ENCODE data around the gene SHISA8.
A peak's percentile ranks its signal among the peaks of the same experiment; 100 is the strongest.

Gene SHISA8

GRCh38 chr22:41932353-41932752 lies 17.5 kb upstream of the SHISA8 start:
- peaks cover 10% of the 10 kb centered on the region for H3K4me1 ChIP-seq (ENCODE audit: control insufficient read depth, insufficient read depth, low read length)
- peaks cover 14% of the 10 kb centered on the region for H3K36me3 ChIP-seq (ENCODE audit: control insufficient read depth, insufficient read depth, low read length)

GRCh38 chr22:41931701-41932269 lies 16.9 kb upstream of the SHISA8 start:
- H3K9me3 ChIP-seq (ENCODE audit: control insufficient read depth, insufficient read depth, low read depth, low read length): no peaks in the 10 kb centered on the region
- H3K27me3 ChIP-seq (ENCODE audit: control insufficient read depth, insufficient read depth, low read length): peaks cover 11% of the 10 kb centered on the region
- no peak overlapping the region for H3K4me3 ChIP-seq (ENCODE audit: low read depth, low read length)
- H3K4me1 ChIP-seq (ENCODE audit: control insufficient read depth, insufficient read depth, low read length): peaks cover 10% of the 10 kb centered on the region
- H3K36me3 ChIP-seq (ENCODE audit: control insufficient read depth, insufficient read depth, low read length): peaks cover 8% of the 10 kb centered on the region
- no peak overlapping the region for H3K27ac ChIP-seq (ENCODE audit: low read depth, low read length)
- no peak overlapping the region for H3K9ac ChIP-seq (ENCODE audit: low read length)

More at GRCh38 chr22:41932353-41932752, 17.5 kb upstream of the SHISA8 start:
- H3K27ac ChIP-seq (ENCODE audit: low read depth, low read length): no peak overlapping the region
- H3K9ac ChIP-seq (ENCODE audit: low read length): no peak overlapping the region
- H3K4me3 ChIP-seq (ENCODE audit: low read depth, low read length): no peak overlapping the region
- no peaks in the 10 kb centered on the region for H3K9me3 ChIP-seq (ENCODE audit: control insufficient read depth, insufficient read depth, low read depth, low read length)
- peaks cover 6% of the 10 kb centered on the region for H3K27me3 ChIP-seq (ENCODE audit: control insufficient read depth, insufficient read depth, low read length)

GRCh38 chr22:41929418-41929810 lies 14.5 kb upstream of the SHISA8 start:
- Histone ChIP-seq H3K4me3 (ENCODE audit: low read depth, low read length) (no peak overlapping the region), H3K9me3 (ENCODE audit: control insufficient read depth, insufficient read depth, low read depth, low read length) (no peaks in the 10 kb centered on the region), H3K4me1 (ENCODE audit: control insufficient read depth, insufficient read depth, low read length) (peaks cover 19% of the 10 kb centered on the region), H3K27ac (ENCODE audit: low read depth, low read length) (no peak overlapping the region), H3K27me3 (ENCODE audit: control insufficient read depth, insufficient read depth, low read length) (peaks cover 34% of the 10 kb centered on the region), H3K9ac (ENCODE audit: low read length) (no peak overlapping the region), H3K36me3 (ENCODE audit: control insufficient read depth, insufficient read depth, low read length) (no peaks in the 10 kb centered on the region)

- Histone ChIP-seq H3K27me3 (ENCODE audit: control insufficient read depth, insufficient read depth, low read length) (peaks cover 36% of the 10 kb centered on the region), H3K27ac (ENCODE audit: low read depth, low read length) (no peak overlapping the region), H3K9ac (ENCODE audit: low read length) (no peak overlapping the region), H3K9me3 (ENCODE audit: control insufficient read depth, insufficient read depth, low read depth, low read length) (no peaks in the 10 kb centered on the region), H3K4me1 (ENCODE audit: control insufficient read depth, insufficient read depth, low read length) (peaks cover 19% of the 10 kb centered on the region), H3K36me3 (ENCODE audit: control insufficient read depth, insufficient read depth, low read length) (no peaks in the 10 kb centered on the region), H3K4me3 (ENCODE audit: low read depth, low read length) (no peak overlapping the region)
Observed at GRCh38 chr22:41928593-41929417, 13.9 kb upstream of the SHISA8 start.

- Histone ChIP-seq H3K27ac (ENCODE audit: low read depth, low read length) (no peak overlapping the region), H3K27me3 (ENCODE audit: control insufficient read depth, insufficient read depth, low read length) (peaks cover 46% of the 10 kb centered on the region), H3K4me3 (ENCODE audit: low read depth, low read length) (no peak overlapping the region), H3K36me3 (ENCODE audit: control insufficient read depth, insufficient read depth, low read length) (no peaks in the 10 kb centered on the region), H3K4me1 (ENCODE audit: control insufficient read depth, insufficient read depth, low read length) (peaks cover 19% of the 10 kb centered on the region), H3K9me3 (ENCODE audit: control insufficient read depth, insufficient read depth, low read depth, low read length) (no peaks in the 10 kb centered on the region), H3K9ac (ENCODE audit: low read length) (no peak overlapping the region)
Observed at GRCh38 chr22:41927813-41928212, 12.9 kb upstream of the SHISA8 start.

DNA sequence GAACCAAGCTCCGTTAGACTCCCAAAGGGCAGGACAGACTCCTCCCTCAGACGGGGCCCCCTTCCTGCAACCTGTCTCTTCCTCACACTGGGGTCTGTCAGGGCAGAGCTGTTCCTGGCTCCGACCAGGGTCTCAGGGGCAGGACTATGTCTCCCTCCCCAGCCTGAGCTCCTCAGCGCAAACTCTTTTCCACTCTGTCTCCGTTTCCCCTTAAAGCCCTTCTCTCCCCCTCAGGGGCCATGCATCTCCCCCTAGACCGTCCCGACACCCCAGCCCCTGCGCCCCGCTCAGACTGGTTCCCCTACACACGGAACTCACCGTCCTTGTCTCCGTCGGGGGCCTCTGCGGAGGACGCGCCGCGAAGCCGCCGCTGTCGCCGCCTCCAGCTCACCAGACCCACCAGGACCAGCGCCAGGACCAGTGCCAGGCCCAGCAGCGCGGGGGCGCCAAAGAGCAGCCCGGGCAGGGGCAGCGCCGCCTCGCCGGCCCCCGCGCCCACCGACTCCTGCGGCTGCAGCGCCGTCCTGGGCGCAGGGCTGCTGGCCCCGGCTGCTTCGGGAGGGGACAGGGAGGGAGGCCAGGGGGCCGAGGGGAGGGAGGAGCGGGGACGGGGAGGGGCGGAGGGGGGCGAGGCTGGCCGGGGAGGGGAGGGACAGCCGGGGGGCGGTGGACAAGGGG lies 11.0 kb upstream of the SHISA8 start:
- Histone ChIP-seq H3K4me1 (ENCODE audit: control insufficient read depth, insufficient read depth, low read length) (peaks cover 19% of the 10 kb centered on the region), H3K4me3 (ENCODE audit: low read depth, low read length) (peak overlapping the region; percentile 60), H3K36me3 (ENCODE audit: control insufficient read depth, insufficient read depth, low read length) (no peaks in the 10 kb centered on the region), H3K27me3 (ENCODE audit: control insufficient read depth, insufficient read depth, low read length) (peaks cover 50% of the 10 kb centered on the region), H3K9ac (ENCODE audit: low read length) (peak overlapping the region; percentile 66), H3K9me3 (ENCODE audit: control insufficient read depth, insufficient read depth, low read depth, low read length) (no peaks in the 10 kb centered on the region), H3K27ac (ENCODE audit: low read depth, low read length) (no peak overlapping the region)

DNA sequence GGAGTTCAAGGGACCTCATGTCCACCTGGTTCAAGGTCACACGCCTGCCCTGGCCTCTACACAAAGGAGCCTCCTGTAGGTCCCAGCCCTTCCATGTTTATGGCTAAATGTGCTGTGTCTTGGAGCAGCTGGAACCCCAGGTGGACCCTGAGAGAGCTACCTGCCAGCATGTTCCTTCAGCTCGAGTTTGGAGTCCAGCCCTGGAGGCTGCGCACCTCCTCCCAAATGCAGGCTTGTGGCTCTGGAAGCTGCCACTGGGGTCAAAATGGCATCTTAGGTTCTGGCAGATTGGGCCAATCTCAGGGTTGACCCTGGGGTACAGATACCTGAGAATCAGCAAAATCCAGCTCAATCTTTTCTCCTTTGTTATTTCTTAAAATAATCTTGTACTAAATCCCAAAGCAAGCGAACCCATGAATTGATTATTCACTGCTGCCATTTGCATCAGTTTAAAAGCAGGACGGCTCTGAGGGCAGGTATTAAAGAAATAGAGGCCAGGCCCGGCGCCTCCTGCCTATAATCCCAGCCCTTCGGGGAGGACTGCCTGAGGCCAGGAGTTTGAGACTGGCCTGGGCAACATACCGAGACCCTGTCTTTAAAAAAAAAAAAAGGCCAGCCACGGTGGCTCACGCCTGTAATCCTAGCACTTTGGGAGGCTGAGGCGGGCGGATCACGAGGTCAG lies 8.9 kb upstream of the SHISA8 start:
- peaks cover 30% of the 10 kb centered on the region for H3K4me1 ChIP-seq (ENCODE audit: control insufficient read depth, insufficient read depth, low read length)
- H3K9ac ChIP-seq (ENCODE audit: low read length): no peak overlapping the region
- no peak overlapping the region for H3K4me3 ChIP-seq (ENCODE audit: low read depth, low read length)
- no peak overlapping the region for H3K27ac ChIP-seq (ENCODE audit: low read depth, low read length)
- no peaks in the 10 kb centered on the region for H3K36me3 ChIP-seq (ENCODE audit: control insufficient read depth, insufficient read depth, low read length)
- no peaks in the 10 kb centered on the region for H3K9me3 ChIP-seq (ENCODE audit: control insufficient read depth, insufficient read depth, low read depth, low read length)
- peaks cover 68% of the 10 kb centered on the region for H3K27me3 ChIP-seq (ENCODE audit: control insufficient read depth, insufficient read depth, low read length)

DNA sequence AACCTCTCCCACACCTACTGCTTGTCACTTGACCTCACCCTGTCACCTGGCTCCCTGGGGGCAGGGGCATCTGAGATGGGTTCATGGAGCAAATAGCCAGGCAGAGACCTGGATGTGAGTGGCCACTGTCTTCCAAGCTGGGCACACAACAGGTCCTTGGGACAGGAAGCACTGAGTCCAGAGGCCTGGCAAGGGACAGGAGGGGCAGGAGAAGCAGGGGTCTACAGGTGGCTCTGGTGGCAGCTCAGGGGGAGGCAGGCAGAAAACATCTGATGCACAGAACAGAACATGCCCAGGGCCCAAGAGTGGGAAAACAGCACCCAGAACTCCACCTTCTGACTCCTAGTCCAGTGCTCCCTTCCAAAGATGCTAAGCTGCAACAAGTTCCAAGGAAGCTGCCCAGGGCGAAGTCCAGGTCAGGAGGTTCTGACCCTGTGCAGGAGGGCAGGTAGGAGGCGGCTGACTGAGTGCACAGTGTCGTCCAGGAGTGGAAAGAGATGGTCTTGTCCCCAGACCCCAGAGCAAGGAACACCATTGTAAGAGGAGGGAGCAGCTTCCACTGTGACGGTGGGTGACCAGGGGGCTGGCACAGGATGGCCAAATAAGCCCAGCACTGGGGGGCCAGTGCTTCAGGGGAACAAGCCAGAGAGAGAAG lies 8.2 kb upstream of the SHISA8 start:
- no peak overlapping the region for H3K4me3 ChIP-seq (ENCODE audit: low read depth, low read length)
- no peaks in the 10 kb centered on the region for H3K36me3 ChIP-seq (ENCODE audit: control insufficient read depth, insufficient read depth, low read length)
- H3K9me3 ChIP-seq (ENCODE audit: control insufficient read depth, insufficient read depth, low read depth, low read length): no peaks in the 10 kb centered on the region
- H3K27ac ChIP-seq (ENCODE audit: low read depth, low read length): no peak overlapping the region
- H3K9ac ChIP-seq (ENCODE audit: low read length): no peak overlapping the region
- peaks cover 26% of the 10 kb centered on the region for H3K4me1 ChIP-seq (ENCODE audit: control insufficient read depth, insufficient read depth, low read length)
- peaks cover 74% of the 10 kb centered on the region for H3K27me3 ChIP-seq (ENCODE audit: control insufficient read depth, insufficient read depth, low read length)

DNA sequence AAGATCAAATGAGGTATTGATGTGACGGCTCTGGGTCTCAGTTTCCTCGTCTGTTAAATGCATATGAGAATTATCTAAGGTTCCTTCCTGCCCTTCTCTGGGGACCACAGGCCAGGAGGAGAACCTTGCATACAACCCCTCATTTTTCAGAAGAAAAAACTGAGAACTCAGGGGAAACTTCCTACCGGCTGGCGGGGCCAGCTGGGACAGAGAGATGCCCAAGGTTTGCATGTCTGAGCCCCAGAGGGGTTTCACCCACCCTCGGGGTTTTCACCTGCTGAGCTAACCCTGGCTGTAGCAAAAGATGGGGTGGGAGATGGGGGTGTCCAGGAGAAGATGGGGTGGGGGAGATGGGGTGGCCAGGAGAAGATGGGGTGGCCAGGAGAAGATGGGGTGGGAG lies 7.5 kb upstream of the SHISA8 start:
- H3K9ac ChIP-seq (ENCODE audit: low read length): no peak overlapping the region
- peaks cover 25% of the 10 kb centered on the region for H3K4me1 ChIP-seq (ENCODE audit: control insufficient read depth, insufficient read depth, low read length)
- no peaks in the 10 kb centered on the region for H3K9me3 ChIP-seq (ENCODE audit: control insufficient read depth, insufficient read depth, low read depth, low read length)
- peaks cover 76% of the 10 kb centered on the region for H3K27me3 ChIP-seq (ENCODE audit: control insufficient read depth, insufficient read depth, low read length)
- H3K4me3 ChIP-seq (ENCODE audit: low read depth, low read length): no peak overlapping the region
- no peak overlapping the region for H3K27ac ChIP-seq (ENCODE audit: low read depth, low read length)
- no peaks in the 10 kb centered on the region for H3K36me3 ChIP-seq (ENCODE audit: control insufficient read depth, insufficient read depth, low read length)

GRCh38 chr22:41920271-41920976 lies 5.5 kb upstream of the SHISA8 start:
- Histone ChIP-seq H3K36me3 (ENCODE audit: control insufficient read depth, insufficient read depth, low read length) (no peaks in the 10 kb centered on the region), H3K27ac (ENCODE audit: low read depth, low read length) (no peak overlapping the region), H3K4me1 (ENCODE audit: control insufficient read depth, insufficient read depth, low read length) (peaks cover 34% of the 10 kb centered on the region), H3K9me3 (ENCODE audit: control insufficient read depth, insufficient read depth, low read depth, low read length) (no peaks in the 10 kb centered on the region), H3K4me3 (ENCODE audit: low read depth, low read length) (peak overlapping the region; percentile 69), H3K27me3 (ENCODE audit: control insufficient read depth, insufficient read depth, low read length) (peaks cover 78% of the 10 kb centered on the region), H3K9ac (ENCODE audit: low read length) (no peak overlapping the region)
